ENCODE measurements around the gene MET. TPM values are rescaled to one million over a fixed set of nuclear protein-coding genes. Genes with fewer than 3 reads are reported as not detected.
A peak's percentile ranks its signal among the peaks of the same experiment; 100 is the strongest.
"Not testable (repeated sequence)": the region's sequence is repeated elsewhere in the genome, so short reads cannot be mapped to it uniquely, and the experiment has no call there.

The MET gene
- 10 to 100 TPM; 21.5 to 36.2 (median 26.0) TPM for polyA plus RNA-seq (ENCODE audit: insufficient read depth in 1 of 5, insufficient read length in 5 of 5, low replicate concordance in 1 of 5)
- long read RNA-seq, donor 1, partial matches to known transcripts = 51 of 53 reads
- long read RNA-seq, donor 1, other reads (novel, unspliced or antisense) = 0 of 53 reads
- long read RNA-seq, donor 2, partial matches to known transcripts = 0 of 2 reads
- long read RNA-seq, donor 2, other reads (novel, unspliced or antisense) = 0 of 2 reads
- long read RNA-seq, donor 3, partial matches to known transcripts = 6 of 8 reads
- long read RNA-seq, donor 3, other reads (novel, unspliced or antisense) = 0 of 8 reads
- long read RNA-seq, donor 4, full-length matches to known transcripts = 1 of 9 reads
- long read RNA-seq, donor 4, partial matches to known transcripts = 8 of 9 reads
- long read RNA-seq, donor 4, other reads (novel, unspliced or antisense) = 0 of 9 reads
- long read RNA-seq, donor 5, partial matches to known transcripts = 14 of 14 reads
- long read RNA-seq, donor 5, other reads (novel, unspliced or antisense) = 0 of 14 reads
- long read RNA-seq, donor 6, full-length matches to known transcripts = 7 of 28 reads
- long read RNA-seq, donor 6, partial matches to known transcripts = 21 of 28 reads
- long read RNA-seq, donor 6, other reads (novel, unspliced or antisense) = 0 of 28 reads
- long read RNA-seq, donor 7, full-length matches to known transcripts = 8 of 28 reads
- long read RNA-seq, donor 7, partial matches to known transcripts = 20 of 28 reads
- long read RNA-seq, donor 7, other reads (novel, unspliced or antisense) = 0 of 28 reads
- long read RNA-seq, donor 8 = 0 reads

GRCh38 chr7:116671681-116672595 is at the start of gene MET:
MET (plus strand) TSS chr7:116672196; CDS start chr7:116699085, 26,889 bp downstream.
- DNase-seq = peak; percentile 74 to 77

DNA sequence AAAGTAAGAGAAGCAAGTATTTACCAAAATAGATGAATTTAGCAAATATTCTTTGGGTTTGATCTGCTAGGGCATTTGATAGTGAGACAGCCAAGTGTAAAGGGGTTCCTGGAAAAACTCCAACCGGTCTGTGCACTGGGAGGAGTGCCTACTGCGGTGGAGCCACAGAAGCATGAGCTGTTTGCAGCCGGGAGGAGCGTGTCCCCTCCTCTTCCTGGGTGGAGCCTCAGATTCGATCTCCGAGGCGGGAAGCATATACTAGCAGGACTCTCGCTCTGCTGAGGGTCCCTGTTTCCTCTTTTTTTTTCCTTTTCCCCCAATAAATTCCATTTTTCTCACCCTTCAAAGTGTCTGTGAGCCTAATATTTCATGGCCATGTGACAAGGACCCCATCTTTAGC is 45.1 kb upstream of the MET start:
- no peak for DNase-seq

DNA sequence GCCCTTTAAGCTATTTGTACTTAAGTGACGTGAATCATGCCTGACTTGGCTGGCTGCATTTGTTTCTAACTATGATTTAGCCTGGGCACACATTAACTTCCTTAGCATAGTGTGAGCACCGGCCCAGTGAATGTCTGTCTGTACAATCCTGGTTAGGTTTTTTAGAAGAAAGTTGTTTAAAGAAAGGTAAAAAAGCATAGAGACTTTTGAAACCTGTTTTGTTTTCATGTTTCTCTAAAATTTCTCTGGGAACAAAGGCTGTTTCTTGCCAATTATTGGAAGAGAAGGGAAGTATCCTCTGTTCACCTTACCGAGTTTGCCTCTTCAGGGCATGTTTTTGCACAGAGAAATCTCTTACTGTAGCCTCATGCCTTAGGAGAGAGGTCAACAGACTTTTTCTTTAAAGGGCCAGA is 42.9 kb upstream of the MET start:
- peak in 1 of 2 donors; percentile 14 for DNase-seq

DNA sequence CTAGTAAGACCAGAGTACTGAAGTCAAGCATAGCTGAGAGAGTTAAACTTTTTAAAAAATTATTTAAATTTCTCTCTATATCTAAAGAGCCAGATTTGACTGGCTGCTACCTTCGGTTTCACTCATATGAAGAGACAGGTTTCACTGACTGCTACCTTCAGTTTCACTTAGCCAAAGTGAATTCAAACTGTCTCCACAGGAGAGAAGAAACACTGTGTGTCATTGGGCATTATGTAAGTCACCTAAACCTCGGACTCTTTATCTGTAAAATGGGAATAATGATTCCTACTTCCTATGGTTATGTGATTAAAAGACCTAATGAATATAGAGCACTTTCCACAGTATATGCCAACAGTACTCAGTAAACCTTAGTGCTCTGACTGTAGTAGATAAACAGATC is 41.6 kb upstream of the MET start:
- DNase-seq = no peak

- DNase-seq = no peak
Measured at GRCh38 chr7:116630932-116631671, 40.9 kb upstream of the MET start.

- DNase-seq = no peak
Measured at GRCh38 chr7:116631676-116632075, 40.3 kb upstream of the MET start.

GRCh38 chr7:116632384-116632783 is 39.6 kb upstream of the MET start:
- no peak for DNase-seq

GRCh38 chr7:116633131-116633988 is 38.6 kb upstream of the MET start:
- no peak for DNase-seq

DNA sequence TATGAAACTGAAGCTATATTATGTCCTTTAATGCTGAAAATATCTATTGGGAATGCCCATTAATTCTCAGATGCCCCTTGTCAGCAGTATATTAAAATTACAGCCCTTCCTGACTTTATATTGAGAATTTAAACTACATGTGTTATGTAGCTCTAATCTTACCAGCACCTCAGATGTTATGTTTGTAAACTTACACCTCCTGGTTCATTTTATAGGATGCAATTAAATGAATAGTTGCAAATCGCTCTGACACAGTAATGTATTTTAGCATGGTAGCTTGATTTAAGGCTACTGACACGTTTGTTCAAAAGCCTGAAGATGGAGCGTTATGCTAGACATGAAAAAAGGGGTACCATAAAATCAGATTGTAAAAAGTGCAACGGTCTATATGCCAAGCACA is 35.0 kb upstream of the MET start:
- no peak for DNase-seq

- not testable (repeated sequence) for DNase-seq
Measured at GRCh38 chr7:116638592-116638991, 33.4 kb upstream of the MET start.

DNA sequence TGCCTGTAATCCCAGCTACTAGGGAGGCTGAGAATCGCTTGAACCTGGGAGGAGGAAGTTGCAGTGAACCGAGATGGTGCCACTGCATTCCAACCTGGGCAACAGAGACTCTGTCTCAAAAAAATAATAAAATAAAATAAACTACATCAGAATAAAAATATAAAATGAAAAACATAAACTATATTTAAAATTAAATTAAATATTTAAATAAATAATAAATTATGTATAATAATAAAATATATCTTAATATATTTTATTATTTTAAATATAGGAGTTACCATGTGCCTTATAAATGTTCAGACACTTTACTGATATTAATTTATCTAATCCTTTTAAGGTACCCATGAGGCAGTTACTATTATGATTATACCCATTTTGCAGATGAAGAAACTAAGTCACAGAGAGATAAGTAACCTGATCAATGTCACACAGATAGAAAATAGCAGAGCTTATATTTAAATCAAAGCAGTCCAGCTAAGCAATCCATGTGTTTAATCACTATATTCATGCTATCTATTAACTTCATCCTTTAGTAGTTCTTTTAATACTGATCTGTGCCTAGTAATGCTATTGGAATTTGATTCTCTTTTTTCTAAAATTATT is 30.3 kb upstream of the MET start:
- no peak for DNase-seq

DNA sequence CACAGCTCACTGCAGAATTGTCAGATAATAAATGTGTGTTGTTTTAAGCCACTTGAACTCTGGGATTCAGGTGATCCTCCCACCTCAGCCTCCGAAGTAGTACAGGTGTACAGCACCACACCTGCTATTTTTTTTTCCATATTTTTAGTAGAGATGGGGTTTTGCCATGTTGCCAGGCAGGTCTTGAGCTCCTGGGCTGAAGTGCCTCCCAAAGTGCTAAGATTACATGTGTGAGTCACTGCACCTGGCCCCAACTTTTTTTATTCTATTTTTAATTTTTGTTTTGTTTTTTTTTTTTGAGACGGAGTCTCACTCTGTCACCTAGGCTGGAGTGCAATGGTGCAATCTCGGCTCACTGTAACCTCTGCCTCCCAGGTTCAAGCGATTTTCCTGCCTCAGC is 28.8 kb upstream of the MET start:
- DNase-seq = not testable (repeated sequence)

DNA sequence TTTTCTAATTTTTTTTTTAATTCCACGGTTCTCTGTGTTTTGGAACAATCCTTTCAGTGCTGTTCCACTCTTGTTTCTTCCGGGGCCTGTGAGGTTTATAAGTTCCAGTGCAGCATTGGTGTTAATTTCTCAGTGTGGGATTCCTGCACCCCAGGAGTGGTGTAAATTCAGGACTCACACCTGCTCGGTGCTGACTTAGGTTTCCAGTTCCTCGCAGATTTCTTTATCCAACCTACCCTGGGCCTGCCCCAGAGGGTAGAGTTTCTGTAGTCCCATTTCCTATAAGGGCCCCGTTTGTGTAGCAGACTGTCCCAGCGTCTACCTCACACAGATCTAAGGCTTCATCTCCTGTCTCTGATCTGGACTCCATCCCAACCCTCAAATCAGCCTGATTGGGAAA is 27.4 kb upstream of the MET start:
- DNase-seq = no peak

DNA sequence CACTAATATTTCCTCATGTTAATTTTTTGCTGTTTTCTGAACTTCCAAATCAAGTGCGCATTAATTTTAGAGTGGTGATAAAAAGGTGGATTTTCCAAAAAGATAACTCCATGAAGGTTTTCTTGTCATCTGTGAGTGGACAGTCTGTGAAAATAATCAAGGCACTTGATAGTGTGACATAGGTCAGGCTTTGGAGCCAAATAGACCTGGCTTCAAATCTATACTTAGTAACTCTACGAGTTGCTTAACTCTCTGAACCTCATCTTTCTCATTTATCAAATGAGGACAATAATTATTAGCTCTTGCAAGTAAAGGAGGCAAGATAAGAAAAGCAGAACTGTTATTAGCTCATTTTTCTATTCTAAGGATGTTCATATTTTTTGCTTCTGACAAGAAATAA is 24.7 kb upstream of the MET start:
- no peak for DNase-seq

DNA sequence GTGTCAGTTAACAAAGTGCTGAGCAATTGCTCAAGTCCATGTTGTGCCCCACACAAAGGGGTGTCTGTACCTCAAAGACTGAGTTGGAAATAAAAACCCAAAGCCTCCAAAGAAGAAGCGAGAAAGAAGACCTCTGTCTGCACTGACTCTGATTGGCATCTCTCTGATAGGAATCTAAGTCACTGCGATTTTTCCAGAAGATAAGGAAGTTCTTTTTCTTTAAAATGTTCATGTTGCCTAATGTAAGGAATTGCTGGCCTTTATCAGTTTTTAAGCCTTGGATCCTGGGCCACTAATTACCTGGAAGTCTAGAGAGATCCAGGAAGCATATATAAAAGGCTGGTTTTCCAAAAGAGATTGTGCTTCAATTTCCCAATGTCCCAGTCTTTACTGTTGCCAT is 24.1 kb upstream of the MET start:
- DNase-seq = no peak

DNA sequence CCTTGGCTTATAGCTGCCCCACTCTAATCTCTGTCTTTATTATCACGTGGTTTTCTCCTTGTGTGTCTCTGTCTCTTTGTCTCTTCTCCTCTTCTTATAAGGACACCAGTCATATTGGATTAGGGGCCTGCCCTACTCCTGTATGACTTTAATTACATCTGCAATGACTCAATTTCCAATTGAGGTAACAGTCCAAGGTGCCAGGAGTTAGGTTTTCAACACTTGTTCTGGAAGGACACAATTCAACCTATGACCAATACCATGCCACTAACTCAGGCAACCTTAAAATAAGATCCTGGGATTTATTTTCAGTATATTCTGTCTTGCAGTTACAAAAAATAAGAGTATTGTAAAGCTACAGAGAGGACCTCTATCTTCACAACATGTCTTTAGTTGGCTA is 21.6 kb upstream of the MET start:
- no peak for DNase-seq

DNA sequence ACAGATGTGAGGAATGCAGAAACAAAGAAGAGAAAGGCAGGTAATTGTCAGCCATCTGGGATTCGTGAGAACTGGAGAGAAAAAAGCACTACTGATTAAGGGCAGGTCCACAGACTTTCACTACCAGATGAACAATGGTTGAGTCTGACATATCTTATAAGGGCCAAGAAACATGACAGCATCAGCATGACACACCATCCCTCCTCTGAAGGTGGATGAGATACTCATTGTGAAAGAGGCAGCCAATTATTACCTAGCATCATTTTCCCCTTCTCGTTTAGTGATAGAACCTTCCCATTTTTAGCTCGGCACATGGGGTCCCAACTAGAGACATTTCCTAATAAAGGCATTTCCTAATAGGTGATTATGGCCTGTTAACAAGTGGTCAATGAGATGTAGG is 19.2 kb upstream of the MET start:
- DNase-seq = no peak

- DNase-seq = no peak
Measured at GRCh38 chr7:116653204-116653603, 18.8 kb upstream of the MET start.

DNA sequence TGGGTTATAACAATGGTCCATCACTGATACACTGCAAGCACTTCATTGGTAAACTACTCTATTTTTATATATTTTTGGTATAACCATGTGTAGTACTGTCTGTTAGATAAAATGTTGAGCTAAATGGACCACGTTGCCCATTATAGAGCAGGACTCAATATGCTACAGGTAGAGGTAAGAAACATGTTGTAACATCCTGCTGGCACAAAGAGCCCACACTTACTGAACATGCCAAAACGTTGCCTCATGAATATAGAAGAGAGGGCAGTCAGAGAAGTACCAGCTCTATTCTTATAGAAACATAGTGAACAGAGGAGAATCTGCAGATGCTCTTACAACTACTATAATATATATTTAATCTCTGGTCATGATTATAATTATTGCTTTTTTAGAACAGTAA is 18.4 kb upstream of the MET start:
- DNase-seq = no peak

GRCh38 chr7:116659248-116659647 is 12.7 kb upstream of the MET start:
- not testable (repeated sequence) for DNase-seq
